Panc1 (cell line): ENCODE results near the gene RYK.

Source experiments
- CTCF ChIP-seq: fragments of 450-650 bp; IDR thresholded peaks from 2 replicates; pipeline ENCODE4 v1.5.1; 2017; ENCODE audit warnings: mild to moderate bottlenecking
- POLR2AphosphoS5 ChIP-seq: IDR thresholded peaks from 2 replicates; pipeline ENCODE4 v1.6.1; 2012; ENCODE audit warnings: mild to moderate bottlenecking, low read depth, low read length, moderate library complexity
- SIN3A ChIP-seq: IDR thresholded peaks from 2 replicates; pipeline ENCODE4 v1.6.1; 2012; ENCODE audit warnings: low read depth, mild to moderate bottlenecking, low read length, moderate library complexity, borderline replicate concordance; ENCODE audit not compliant: insufficient read depth

DNA sequence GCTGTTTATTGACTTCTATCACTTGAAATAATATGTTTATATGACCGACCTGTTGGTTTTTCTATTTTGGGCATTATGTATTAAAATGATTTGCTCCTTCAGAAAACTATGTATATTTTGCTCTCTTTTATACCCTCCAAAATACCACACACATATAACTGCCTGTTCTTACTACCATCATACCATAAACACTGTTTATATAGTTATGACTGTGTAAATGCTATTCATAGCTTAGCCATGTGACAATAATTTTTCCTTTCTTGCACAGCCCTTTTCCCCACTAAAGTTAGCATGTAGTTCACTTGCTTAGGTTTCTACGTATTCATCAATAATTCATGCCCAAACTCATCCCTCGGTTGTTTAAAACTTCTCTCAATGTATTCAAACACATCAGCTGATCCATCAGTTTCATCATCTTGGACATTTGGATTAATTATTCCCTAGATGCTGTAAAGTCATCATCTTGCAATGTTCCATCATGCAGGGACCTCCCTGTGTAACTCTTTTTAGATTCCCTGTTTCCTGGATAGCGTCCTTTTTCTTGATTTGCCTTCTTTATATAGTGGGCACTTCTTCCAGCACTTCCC, 8.2 kb upstream of the RYK start:
- TF ChIP-seq POLR2AphosphoS5: no peak
- no peak for TF ChIP-seq CTCF
- TF ChIP-seq SIN3A: no peak
